Measurements from ENCODE around the gene HES4.
"Not testable (repeated sequence)": the region's sequence is repeated elsewhere in the genome, so short reads cannot be mapped to it uniquely, and the experiment has no call there.

The HES4 gene

DNA sequence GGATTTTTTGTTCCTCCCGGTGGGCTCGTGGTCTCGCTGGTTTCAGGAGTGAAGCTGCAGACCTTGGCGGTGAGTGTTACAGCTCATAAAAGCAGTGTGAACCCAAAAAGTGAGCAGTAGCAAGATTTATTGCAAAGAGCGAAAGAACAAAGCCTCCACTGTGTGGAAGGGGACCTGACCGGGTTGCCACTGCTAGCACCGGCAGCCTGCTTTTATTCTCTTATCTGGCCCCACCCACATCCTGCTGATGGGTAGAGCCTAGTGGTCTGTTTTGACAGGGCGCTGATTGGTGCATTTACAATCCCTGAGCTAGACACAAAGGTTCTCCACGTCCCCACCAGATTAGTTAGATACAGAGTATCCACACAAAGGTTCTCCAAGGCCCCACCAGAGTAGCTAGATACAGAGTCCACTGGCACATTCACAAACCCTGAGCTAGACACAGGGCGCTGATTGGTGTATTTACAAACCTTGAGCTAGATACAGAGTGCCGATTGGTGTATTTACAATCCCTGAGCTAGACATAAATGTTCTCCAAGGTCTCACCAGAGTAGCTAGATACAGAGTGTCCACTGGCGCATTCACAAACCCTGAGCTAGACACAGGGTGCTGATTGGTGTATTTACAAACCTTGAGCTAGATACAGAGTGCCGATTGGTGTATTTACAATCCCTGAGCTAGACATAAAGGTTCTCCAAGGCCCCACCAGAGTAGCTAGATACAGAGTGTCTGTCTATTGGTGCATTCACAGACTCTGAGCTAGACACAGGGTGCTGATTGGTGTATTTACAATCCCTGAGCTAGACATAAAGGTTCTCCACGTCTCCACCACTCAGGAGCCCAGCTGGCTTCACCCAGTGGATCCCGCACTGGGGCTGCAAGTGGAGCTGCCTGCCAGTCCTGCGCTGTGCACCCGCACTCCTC, 17.8 kb upstream of the HES4 start:
- not testable (repeated sequence) for DNase-seq (ENCODE audit: low read depth, low spot score)

DNA sequence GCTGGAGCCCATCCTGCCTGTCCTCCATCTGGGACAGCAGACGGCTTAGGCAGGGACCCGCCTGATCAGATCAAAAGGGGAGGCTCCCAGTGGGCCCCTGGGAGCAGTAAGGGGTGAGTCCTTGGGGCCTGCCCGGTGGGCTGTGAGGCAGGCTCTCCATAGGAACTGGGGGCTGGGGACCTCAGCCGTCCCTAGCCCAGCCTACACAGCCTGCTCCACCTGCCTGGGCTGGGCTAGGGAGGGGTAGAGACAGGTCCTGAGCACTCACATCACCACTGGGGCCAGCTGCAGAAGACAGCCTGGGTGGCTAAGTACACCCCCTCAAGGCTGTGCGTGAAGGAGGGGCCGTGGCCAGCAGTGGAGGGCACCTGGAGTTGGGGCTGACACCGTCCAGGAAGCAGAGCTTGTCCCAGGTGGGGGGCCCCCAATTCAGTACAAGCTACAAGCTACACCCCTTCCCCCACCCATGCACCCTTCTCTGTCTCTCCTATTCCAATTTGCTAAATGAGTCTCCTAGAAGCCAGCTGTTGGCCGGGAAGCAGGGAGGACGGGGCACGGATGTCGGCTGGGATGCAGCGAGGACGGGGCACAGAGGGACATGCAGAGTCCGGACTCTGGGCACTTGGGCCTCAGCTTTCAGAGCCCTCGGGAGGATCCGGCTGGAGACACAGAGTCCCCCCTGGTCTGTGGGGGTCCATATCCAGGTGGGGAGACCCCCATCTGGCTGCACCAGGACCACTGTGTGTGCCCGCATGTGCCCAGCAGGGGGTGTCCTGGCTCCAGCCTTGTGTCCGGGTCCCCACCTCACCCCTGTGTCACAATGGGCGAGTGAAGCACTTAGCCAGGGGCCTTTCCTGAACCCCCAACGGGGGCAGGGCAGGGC, 15.1 kb upstream of the HES4 start:
- DNase-seq (ENCODE audit: low read depth, low spot score): no peak

DNA sequence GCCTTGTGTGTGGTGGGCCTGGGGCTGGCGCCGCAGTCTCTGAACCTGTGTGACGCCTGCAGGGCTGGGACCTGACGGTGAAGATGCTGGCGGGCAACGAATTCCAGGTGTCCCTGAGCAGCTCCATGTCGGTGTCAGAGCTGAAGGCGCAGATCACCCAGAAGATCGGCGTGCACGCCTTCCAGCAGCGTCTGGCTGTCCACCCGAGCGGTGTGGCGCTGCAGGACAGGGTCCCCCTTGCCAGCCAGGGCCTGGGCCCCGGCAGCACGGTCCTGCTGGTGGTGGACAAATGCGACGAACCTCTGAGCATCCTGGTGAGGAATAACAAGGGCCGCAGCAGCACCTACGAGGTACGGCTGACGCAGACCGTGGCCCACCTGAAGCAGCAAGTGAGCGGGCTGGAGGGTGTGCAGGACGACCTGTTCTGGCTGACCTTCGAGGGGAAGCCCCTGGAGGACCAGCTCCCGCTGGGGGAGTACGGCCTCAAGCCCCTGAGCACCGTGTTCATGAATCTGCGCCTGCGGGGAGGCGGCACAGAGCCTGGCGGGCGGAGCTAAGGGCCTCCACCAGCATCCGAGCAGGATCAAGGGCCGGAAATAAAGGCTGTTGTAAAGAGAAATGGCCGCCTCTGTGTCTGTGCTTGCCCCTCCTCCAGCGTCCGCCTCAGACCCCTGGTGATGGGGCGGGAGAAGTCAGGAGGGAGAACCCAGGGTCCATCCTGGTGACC, 14.2 kb upstream of the HES4 start:
- DNase-seq (ENCODE audit: low read depth, low spot score): no peak

DNA sequence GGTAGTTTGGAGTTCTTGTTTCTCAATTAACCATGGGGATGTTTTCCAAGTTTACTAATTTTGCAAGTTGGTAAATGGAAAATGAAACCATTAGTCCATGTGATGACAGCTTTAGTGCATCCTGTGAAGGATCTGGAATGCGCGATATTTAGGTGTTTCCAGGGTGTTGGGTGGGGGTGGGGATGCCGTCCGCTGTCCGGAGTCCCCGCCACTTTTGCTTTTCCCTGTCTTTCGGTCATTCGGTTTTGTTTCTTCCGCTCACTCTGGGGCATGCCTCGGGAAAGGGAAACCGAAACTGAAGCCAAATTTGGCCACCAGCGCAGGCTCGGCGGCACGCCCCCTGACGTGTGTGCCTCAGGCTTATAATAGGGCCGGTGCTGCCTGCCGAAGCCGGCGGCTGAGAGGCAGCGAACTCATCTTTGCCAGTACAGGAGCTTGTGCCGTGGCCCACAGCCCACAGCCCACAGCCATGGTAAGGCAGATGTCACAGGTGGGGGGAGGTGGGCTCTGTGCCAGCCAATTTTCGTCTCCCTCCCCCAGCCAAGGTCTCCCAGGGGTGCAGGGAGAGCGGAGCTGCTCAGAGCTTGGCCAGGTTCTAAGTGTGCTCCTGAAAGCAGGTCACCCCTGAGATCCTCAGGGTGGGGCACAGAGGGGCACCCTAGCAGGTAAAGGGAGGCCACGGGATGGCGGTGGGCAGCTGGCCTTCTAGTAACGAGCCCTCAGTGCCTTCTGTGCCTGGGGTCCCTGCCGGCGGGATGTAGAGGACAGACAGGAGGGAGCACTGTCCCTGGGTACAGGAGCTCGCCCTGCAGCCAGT, 13.4 kb upstream of the HES4 start, which contains the start of gene ISG15:
TSS of gene ISG15 (plus strand) at position 393 of the 817 bp plus-strand sequence. CDS start at position 470, 77 bp downstream.
- peak; percentile 54 for DNase-seq (ENCODE audit: low read depth, low spot score)

DNA sequence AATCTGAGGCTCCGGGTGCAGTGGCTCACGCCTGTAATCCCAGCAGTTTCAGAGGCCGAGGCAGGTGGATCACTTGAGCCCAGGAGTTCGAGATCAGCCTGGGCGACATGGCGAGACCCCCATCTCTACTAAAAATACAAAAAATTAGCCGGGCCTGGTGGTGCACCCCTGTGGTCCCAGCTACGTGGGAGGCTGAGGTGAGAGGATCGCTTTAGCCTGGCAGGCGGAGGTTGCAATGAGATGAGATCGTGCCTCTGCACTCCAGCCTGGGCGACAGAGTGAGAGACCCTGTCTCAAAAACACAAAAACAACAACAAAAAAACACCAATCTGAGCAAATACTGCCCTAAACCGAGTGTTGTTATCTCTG, 12.8 kb upstream of the HES4 start:
- DNase-seq (ENCODE audit: low read depth, low spot score): not testable (repeated sequence)

DNA sequence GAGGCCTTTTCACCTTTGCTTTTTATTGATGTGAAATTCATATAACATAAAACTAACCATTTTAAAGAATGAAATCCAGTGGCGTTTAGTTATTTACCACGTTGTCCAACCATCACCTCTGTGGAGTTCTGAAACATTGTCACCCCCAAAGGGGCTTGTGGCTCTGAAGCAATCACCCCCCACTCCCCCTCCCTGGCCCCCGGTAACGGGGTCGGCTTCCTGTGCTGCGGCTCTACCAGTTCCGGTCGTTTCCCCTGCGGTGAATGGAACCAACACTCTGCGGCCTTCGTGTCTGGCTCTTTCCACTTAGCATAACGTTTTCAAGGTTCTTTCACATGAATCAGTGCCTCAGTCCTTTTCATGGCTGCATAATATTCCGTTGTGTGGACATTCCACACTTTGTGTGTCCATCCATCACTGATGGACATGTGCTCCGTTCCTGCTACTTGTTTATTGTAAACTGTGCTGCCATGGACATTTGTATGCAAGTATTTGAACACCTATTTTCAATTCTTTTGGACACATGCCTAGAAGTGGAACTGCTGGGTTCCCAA, 11.6 kb upstream of the HES4 start:
- no peak for DNase-seq (ENCODE audit: low read depth, low spot score)

DNA sequence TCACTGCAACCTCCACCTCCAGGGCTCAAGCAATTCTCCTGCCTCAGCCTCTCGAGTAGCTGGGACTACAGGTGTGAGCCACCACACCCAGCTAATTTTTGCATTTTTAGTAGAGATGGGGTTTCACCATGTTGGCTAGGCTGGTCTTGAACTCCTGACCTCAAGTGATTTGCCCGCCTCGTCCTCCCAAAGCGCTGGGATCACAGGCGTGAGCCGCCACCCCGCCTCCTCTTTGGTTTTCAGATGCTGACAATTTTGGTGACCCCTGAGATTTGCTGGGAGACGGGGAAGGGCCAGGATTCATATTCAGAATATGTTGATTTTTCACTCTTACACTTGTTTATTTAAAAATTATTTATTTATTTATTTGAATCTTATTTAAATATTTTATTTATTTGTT, 10.2 kb upstream of the HES4 start:
- DNase-seq (ENCODE audit: low read depth, low spot score): not testable (repeated sequence)

DNA sequence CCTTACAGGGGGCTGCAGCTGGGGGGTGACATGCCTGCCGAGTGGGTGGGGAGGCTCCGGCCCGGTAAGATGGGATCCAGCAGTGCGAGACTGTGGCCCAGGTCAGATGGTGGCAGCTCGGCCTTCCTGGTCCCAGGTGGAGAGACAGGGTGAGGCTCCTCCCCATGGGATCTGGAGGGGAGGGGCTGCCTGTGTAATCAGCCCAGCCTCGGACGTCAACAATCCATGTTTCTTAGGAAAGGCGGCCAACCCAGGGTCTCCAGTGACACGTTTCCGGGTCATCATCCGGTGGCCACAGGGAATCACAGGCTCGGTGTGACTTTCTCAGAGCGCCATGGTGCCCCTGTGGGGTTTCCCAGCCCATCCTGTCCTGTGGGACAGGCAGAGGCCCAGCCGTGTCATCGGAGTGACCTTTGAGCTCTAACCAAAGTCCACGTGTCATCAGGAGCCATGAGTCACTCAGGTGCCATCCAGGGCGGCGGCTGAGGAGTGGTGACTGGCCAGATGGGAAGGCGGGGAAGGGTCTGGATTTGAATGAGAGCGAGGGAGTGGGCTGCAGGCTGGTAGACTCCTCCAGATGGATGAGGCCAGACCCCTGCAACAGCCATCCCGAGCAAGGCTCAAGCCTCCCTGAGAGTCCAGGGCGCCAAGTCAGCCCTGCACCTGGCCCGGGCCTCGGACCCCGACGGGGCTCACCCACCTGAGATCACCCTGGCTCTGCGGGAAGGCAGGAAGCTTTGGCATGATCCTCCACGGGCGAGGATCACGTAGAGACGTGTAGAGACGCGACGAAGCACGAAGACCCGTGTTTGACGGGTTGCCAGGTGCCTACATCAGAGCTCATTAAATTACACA, 6.6 kb upstream of the HES4 start:
- DNase-seq (ENCODE audit: low read depth, low spot score): no peak

DNA sequence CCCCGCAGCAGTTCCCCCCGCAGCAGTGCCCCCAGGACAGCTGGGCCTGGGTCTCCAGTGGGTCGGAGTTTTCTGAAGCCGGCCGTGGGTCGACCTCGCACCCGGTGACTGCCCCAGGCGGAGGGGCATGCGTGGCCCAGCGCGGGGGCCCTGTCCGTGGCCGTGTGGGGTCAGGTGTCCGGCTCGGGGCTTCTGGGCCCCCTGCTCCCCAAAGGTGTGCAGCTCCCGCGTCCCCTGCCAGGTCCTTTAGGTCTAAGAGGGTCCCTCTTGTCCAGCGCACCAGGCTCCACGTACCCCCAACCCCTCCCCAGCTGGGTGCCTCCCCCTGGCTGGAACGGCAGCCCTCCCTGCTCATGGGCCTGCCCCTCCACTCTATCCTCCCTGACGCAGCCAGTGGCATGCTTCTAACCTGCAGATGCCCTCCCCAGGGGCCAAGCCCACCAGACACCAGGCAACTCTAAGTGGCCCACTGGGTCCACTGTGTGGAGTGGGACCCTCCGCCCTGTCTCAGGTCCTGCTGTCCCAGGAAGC, 5.9 kb upstream of the HES4 start:
- no peak for DNase-seq (ENCODE audit: low read depth, low spot score)

DNA sequence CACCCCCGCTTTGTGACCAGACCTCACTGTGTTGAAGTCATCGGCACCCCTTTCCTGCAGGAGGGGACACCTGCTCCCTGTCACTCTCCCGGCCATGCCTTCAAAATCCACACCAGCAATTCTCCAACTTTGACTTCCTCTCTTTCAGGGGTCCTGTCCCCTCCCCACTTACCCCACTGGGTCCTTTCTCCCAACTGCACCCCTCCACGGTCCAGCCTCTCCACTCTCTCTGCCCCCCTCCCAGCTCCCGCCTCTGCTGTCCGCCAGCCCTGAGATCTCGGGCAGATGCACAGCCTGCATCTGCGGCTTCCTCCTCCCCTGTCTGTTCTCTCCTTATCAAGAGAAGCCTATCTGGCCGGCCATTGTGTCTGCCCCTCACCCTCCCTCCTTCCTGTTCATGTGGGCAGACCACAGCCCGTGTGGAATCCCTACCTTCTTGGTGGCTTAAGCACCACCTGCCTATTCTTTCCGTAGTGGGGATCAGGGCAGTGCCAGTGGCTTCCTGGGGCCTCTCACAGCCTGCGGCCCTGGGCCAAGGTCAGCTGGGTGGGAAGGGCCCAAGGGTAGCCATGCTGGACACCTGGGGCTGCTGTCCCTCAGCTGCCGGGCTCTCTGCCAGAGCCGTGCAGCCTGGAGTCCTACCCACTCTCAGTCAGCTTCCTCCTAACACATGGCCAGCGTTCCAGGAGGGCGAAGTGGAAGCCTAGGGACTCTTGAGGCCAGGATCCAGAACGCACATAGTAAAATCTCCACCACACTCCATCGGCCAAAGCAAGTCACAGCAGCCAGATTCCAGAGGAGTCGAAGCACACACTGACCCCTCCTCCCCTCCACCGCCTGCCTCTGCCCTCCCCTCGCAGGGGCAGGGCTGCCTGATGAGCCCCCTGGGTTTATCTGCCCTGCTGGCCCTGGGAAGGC, 5.1 kb upstream of the HES4 start:
- DNase-seq (ENCODE audit: low read depth, low spot score): no peak

DNA sequence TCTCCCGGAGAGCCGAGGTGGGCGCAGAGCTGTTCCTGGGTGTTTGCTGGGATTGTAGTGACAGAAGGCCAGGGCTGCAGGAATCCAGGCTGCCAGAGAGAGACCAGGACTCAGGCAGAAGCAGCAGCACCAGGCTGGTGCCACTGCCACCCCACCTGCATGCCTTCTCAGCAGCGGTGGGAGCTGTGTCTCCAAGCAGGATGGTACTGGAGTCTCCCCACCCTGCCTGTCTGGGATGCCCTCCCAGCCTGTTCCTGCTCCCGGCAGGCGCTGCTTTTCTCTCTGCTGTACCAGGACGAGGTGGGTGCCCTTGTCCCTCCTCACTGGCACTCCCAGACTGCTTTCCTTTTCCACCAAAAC, 4.5 kb upstream of the HES4 start:
- DNase-seq (ENCODE audit: low read depth, low spot score): no peak

DNA sequence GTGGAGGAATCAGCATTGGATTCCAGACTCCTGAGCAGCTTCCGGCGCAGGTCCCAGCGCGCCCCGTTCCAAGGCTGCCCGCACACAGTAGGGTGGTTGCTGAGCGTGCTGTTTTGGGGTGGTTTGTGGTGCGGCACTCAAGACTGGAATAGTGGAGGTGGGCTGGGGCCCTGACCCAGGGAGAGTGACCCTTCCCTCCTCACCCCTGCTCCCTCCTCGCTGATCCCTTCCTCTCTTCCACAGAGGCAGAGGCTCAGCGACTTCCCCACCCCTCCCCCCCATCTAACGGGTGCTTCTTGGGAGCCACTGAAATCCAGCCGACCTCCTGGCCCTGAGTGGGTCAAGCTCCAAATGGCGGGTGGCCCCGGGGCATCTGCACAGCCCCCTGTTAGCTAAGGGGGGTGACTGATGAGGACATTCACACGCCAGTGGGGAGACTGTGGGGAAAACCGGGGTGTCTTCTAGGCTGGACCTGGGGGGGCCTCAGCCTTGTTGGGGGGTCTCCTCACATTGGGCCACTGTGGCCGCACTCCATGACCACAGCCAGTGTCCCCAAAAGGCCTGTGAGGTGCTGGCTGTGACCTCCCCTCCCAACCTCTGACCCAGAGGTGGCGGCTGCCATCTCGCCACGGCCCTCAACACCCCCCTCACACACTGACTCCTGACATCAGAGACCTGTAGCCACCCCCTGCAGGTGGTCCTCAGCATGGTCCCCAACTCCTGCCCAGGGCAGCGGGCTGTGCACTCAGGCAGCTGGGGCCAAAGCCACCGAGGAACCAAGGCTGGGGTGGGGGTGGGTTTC, 3.9 kb upstream of the HES4 start:
- DNase-seq (ENCODE audit: low read depth, low spot score): no peak

DNA sequence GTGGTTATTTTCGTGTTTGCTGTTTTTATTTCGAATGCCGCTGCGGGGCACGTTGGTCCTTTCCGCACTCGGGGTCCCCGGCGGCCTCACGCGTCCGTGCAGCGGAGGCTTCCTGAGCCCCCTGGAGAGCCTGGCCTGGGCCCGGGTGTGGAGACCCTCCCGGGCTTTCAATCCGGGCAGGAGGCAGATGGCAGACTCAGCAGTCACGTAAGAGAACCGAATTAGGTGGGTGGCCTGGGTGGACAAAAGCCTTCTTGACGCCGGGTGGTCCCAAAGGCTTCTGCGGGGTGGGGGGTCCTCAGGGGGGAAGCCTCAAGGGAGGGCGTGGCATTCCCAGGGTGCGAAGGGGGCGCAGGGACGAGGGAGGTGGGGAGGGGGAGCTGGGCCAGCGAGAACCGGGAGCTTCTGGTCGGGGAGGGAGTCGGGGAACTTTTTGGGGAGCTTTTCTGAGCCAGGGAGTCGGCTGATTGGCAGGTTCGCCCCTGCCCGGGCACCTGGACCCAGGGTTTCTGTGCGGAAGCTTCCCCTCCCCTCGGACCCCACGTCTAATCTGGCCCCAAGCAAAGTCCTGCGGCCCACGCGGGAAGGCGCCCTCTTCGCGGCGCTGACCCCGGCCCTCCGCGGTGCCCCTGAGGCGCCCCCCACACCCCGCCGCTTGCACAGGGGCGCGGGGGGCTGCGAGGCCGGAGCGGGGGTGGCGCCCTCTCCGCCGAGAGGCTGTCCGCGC, 1.3 kb upstream of the HES4 start:
- DNase-seq (ENCODE audit: low read depth, low spot score): no peak

DNA sequence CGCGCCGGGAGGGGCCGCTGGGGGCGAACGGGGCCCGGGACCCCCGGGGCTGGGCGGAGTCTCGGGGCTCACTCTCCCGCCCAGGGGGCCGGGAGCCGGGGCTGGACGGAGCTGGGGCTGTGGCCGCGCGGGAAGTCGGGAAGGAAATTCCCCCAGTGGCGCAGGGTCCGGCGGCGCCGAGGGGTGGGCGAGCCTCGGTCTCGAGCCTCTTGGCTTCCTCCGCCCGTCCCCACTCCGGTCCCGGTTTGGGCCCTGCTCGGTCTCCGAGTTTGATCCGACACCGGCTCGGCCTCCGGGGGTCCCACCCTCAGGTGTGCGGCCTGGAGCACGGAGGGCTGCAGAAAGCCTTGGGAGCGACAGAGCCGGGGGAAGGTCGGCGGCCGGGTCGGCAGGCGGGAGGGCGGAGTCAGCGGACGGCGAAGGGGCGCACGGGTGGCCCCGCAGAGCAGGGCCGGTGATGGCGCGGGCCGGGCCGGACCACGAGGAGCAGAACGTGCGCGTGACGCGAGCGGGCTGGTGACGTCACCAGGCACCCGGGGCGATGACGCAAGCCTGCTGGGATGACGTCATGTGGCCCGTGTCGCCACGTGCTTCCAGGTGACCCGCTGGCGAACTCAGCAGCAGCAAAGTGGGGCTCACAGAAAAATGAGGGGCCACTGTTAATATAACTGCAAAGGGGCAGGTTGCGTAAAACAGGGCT, 610 bp upstream of the HES4 start:
- no peak for DNase-seq (ENCODE audit: low read depth, low spot score)

DNA sequence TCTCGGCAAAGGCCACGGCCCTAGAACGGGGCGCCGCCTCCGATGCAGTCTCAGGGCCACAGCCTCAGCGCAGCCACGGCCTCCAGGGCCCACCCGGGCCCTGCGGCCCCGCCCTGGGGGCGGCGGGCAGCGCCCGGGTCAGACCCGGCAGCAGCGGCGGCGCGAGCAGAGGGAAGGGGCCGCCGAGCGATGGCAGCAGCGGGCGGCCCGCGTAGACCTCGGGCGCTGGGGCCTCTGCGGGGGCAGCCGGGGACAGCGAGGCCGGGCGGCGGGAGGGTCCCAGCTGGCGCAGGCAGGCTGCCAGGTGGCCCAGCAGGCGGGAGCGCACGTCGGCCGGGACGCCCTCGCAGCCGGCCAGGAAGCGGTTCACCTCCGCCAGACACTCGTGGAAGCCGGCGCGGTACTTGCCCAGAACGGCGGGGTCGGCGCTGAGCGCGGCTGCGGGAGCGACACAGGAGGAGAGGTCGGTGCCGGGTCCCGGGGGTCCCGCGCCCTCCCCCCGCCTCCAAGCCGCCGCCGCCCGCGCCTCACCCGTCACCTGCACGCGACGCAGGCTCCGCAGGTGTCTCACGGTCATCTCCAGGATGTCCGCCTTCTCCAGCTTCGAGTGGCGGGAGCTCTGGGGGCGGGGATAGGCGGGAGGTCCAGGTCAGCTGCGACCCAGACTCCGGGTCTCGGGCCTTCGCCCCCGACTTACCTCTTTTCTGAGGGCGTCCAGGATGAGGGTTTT, 737 bp downstream of the HES4 start:
- no peak for DNase-seq (ENCODE audit: low read depth, low spot score)

DNA sequence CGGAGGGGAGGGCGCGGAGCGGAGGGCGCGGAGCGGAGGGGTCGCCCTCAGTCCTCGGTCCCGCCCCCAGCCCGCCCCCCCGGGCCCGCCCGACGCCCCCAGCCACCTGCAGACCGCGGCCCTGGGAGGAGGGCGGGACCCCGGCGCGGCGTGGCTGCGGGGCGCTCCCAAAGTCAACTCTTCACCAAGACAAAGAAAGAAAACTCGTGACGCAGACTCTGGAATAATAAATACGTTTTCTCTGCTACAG, 1.2 kb downstream of the HES4 start:
- DNase-seq (ENCODE audit: low read depth, low spot score): no peak
